Ecto neural progenitor cell (in vitro differentiated cells): ENCODE measurements around the gene SAE1.
"Not testable (repeated sequence)": the region's sequence is repeated elsewhere in the genome, so short reads cannot be mapped to it uniquely, and the experiment has no call there.

ENCODE experiments used
- DNase-seq: peaks from one replicate; pipeline ENCODE4 v3.0.0-alpha.2; 2018; ENCODE audit warnings: low spot score

Gene SAE1

GRCh38 chr19:47240996-47241918 is 110.6 kb downstream of the SAE1 start:
- DNase-seq = peak; percentile 63

DNA sequence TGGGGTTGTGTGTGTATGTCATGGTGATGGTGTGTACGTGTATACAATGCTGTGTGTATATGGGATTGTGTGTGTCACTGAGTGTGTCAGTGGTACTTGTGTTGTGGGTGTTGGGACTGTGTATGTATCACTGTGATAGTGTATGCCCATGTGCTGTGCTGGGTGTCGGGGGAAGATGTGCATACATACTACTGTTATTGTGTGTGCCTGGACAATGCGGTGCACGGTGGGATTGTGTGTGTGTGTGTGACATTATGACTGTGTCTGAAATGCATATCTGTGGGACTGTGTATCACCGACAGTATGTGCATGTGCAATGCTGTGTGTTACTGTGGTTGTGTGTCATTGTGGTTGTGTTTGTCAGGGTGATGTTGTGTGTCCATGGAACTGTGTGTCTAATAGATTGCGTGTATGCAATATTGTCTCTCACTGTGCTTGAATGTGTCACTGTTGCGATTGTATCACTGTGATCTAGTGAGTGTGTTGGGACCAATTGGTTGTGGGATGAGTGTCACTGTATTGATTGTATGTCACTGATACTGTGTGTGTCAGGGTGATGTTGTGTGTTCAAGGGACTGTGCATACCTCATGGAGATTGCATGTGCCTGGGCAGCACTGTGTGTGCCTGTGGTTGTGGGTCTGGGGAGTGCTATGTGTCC is 111.4 kb downstream of the SAE1 start:
- no peak for DNase-seq

DNA sequence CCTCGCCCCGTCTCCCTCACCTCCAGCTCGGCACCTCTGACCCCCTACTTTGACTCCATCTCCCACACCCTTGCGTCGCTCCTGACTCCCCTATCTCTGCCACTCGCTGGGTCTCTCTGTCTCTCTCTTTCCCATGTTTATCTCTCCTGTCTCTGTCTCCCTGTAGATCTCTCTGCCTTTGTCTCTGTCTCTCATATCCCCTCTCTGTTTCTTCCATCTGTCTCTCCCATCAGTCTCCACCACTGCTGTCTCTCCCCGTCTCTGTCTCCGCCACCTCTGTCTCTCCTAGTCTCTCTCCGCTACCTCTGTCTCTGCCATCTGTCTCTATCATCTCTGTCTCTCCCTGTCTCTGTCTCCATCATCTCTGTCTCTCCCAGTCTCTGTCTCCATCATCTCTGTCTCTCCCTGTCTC is 112.7 kb downstream of the SAE1 start:
- peak; percentile 63 for DNase-seq

DNA sequence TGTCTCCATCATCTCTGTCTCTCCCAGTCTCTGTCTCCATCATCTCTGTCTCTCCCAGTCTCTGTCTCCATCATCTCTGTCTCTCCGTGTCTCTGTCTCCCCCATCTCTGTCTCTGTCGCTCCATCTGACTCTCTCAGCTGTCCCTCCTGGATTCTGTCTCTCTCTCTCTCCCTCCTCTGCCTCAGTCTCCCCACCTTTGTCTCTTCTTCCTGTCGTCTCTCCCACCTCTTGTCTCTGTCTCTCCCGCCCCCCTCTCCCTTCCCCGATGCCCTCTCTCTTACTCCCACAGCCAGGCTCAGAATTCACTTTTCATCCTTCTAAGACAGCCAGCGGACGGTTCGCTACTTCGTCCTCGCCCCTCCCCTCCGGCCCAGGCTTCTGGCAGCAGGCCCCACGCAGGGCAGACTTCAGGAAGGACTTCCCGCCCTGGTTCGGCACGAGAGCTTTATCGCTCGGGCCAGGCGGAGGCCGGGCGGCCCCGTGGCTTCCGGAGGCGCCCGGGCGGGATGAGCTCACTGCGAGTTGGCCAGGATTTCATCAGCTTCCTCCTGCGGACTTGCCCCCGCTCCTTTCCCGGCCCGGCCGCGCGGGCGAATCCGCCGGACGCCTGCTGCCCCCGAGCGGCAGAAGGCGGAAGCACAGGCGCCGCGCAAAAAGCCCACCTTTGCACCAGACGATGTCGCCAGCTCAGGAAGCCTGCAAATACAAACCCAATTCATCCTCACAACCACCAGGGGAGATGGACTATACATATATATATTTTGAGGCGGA is 113.3 kb downstream of the SAE1 start:
- peak; percentile 96 for DNase-seq

- peak; percentile 81 for DNase-seq
Observed at GRCh38 chr19:47247308-47247990, 116.8 kb downstream of the SAE1 start.

DNA sequence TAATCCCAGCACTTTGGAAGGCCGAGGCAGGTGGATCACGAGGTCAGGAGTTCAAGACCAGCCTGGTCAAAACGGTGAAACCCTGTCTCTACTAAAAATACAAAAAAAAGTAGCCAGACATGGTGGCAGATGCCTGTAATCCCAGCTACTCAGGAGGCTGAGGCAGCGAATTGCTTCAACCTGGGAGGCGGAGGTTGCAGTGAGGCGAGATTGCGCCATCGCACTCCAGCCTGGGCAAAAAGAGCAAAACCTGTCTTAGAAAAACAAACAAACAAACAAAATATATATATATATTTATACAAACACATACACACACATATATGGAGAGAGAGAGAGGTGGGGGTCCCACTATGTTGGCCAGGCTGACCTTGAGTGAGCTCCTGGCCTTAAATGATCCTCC is 122.4 kb downstream of the SAE1 start:
- DNase-seq = not testable (repeated sequence)

DNA sequence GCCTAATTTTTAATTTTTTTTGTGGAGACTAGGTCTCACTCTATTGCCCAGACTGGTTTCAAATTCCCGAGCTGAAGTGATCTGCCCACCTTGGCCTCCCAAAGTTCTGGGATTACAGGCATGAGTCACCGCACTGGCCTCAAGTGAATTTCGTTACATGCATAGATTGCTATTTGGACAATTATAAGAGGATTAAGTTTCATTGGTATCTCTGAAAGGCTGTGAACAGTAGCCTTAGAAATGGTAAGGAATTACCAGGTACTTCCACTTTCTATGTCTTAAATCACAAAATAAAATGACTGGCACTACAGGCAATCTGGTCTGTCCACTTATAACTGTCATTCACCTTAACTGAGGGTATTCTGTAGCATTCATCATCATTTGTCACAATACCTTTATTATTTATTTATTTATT is 122.8 kb downstream of the SAE1 start:
- DNase-seq = no peak

- no peak for DNase-seq
Observed at GRCh38 chr19:47253970-47254369, 123.3 kb downstream of the SAE1 start.

- DNase-seq = peak; percentile 99
Observed at GRCh38 chr19:47255879-47256692, 125.5 kb downstream of the SAE1 start, which contains the start of gene CCDC9. Gene CCDC9 (plus strand): TSS chr19:47256525. CDS start chr19:47258401, 1,876 bp downstream.

DNA sequence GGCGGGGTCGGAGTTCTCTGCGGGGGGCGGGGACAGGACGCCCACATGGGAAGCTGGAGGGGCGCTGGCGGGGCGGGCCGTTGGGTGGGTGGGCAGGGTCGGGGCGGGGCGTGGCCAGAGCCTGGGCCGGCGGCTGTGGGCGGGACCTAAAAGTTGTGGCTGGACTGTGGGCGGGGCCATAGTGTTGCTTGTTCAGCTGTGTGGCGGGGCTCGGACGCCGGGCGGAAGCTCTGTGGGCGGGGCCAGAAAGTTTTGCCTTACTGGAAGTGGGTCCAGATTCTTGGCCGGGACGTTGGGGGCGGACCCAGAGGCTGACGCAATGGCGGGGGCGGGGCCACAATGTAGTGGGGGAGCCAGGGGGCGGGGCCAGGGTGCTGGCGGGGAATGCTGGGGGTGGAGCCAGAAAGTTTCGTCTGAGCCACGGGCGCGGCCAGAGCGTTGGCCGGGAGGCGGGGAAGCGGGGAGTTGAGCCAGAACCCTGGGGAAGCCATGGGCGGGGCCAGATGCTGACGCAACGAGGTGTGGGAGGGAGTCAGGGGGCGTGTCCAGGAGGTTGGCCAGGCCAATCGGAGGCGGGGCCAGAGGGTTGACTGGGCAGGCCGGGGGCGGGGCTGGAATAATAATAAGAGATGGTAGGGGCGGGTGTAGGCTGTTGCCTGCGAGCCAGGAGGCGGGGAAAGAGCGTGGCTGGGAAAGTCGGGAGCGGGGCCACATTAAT is 126.2 kb downstream of the SAE1 start:
- peak; percentile 100 for DNase-seq

- DNase-seq = no peak
Observed at GRCh38 chr19:47257411-47258169, 127.0 kb downstream of the SAE1 start.

DNA sequence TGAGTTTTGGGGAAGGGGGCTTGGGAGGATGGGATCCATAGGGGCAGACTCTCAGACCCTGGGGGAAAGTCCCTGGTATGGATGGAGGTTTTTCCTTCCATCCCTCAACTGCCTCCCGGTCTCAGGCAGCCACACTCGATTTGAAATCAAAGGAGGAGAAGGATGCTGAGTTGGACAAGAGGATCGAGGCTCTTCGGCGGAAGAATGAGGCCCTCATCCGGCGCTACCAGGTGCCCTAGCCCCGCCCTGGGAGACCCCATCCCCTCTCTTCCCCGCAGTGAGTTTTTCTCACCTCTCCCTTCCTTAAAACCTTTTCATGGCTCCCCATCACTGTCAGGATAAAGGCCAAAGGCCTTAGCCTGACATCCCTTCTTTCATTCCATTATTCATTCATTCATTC is 127.8 kb downstream of the SAE1 start:
- DNase-seq = no peak

DNA sequence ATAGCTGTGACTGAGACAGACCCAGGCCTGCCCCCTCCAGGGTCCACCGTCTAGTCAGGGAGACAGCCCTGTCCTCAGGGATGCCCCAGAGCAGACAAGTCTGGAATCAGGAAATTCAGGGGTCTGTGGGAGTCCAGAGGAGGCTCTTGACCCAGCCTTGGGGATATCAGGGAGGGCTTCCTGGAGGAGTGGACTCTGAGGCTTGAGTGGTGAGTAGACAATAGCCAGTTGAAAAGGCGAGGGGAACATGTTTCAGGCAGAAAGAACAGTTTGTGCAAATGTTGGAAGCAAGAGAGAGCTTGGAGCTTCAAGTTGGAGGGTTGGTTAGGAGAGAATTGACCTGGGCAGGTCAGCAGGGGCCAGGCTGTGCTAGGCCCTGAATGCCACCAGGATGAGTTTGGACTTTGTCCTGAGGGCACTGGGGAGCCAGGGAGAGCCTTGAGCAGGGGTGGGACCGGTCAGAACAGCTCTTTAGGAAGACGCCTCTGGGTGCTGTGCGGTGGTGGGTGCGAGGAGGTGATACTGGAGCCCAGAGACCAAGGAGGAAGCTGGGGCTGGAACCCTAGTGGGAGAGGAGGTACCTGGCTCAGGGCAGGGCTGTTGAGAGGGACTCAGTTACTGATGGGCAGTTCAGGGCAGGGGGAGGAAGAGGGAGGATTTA is 128.4 kb downstream of the SAE1 start:
- no peak for DNase-seq
